Measurements from ENCODE around the gene DHX34.
"Not testable (repeated sequence)": the region's sequence is repeated elsewhere in the genome, so short reads cannot be mapped to it uniquely, and the experiment has no call there.

Gene DHX34

DNA sequence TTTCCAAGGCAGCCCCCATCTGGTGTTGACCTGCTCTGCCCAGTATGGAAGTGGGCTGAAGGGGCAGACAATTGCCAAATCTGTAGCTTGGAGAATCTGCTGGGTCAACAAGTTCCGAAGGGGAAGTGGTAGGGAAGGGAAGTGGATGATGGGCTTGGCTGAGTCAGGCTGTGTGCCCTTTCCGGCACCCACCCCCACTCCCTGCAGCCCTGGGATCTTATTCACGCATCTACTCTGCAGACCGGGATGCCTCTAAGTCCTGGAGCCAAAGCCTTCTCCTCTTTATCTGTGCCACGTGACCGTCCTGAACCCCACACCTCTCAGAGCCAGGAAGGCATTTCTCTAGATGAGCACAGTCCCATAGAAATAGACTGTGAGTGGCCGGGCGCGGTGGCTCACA, 24.6 kb upstream of the DHX34 start:
- no peak for DNase-seq

DNA sequence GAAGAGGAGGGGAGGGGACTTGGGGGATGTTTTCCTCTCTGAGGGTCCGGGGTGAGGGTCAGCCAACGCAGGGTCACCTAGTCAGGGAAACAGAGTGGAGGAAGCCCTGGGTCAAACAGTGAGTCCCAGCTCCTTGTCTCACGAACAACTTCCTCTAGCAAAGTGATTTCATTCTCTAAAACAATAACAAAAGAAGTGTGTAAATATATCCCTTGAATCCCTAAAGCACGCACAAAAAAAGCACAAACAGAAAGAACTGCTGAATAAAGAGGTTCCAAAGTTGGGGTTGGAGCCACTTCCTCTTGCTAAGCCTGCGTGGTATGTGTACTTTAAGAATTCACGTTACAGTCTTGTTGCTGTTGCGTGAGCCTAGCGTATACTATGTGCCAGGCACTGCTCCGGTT, 18.6 kb upstream of the DHX34 start:
- DNase-seq: no peak

DNA sequence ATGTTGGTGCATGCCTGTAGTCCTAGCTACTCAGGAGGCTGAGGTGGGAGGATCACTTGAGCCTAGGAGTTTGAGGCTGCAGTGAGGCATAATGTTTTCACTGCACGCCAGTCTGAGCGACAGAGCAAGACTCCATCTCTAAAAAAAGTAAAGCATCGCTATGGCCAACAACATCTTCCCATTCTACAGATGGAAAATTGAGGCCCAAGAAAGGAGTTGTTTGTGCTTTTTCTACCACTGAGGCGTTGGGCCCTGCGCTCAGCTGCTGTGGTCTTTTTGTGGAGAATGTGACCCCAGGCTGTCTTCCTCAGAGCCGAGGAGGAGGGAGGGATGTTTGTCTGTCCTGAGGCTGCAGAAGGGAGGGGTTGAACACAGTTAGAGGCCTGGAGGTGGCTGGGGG, 17.6 kb upstream of the DHX34 start:
- DNase-seq: no peak

DNA sequence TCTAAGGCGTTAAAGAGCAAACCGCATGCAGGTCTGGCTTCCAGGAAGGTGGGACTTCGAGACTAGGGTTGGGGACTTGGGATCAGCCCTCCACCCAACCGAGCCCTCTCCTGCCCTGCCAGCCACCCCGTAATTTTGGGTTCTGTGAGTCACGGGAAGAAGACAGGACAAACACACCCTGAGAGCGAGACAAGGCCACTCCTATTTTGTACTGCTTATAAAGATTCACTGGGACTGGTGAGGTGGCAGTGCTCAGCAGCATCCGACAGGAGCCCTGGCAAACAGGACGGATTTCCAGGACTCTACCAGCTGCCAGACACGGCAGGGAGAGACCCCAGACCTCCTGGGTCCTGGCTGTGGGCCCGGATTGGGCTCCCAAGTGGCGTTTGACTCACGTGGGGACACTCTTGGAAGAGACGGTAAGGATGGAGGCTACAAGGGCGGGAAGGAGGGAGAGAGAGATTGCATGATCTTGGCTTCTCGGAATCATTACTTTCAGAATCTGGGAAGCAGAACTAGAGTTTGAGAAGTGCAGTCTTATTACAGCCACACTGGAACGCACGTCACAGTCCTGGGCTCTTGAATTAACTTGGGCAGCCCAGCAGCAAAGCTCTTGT, 17.1 kb upstream of the DHX34 start, which contains the start of gene C5AR2:
TSS of gene C5AR2 (plus strand) at position 245 of the 617 bp plus-strand sequence. CDS start 8,625 bp downstream, outside the sequence.
- DNase-seq: no peak

DNA sequence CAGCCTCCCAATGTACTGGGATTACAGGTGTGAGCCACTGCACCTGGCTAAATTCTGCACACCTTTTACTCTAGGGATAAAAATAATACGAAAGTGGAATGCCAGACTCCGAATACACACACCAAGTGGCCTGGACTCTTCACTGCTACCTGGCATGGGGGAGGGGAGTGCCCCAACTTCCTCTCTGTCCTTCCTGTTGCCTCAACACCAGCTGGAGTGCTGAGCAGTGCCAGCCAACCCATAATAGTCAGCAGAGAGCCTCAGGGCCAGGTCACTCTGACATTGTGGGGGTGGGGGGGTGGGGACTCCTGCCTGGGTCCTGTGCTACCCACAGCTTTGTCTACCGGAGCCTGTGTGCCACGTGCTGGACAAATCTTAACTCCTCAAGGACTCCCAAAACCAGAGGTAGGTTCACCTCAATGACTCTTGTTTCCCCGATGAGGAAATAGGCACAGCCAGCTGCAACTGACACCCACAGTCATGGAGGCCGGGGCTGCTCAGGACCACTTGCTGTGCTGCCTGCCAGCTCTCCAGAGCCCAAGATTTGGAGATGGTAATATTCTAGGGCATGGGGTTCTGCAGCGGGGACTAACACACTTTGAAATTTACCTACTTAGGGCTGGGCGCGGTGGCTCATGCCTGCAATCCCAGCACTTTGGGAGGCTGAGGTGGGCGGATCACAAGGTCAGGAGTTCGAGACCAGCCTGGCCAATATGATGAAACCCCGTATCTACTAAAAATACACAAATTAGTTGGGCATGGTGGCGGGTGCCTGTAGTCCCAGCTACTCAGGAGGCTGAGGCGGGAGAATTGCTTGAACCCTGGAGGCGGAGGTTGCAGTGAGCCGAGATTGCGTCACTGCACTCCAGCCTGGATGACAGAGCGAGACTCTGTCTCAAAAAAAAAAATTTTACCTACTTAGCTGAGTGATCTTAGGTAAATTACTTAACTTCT, 12.1 kb upstream of the DHX34 start:
- peak; percentile 44 for DNase-seq

DNA sequence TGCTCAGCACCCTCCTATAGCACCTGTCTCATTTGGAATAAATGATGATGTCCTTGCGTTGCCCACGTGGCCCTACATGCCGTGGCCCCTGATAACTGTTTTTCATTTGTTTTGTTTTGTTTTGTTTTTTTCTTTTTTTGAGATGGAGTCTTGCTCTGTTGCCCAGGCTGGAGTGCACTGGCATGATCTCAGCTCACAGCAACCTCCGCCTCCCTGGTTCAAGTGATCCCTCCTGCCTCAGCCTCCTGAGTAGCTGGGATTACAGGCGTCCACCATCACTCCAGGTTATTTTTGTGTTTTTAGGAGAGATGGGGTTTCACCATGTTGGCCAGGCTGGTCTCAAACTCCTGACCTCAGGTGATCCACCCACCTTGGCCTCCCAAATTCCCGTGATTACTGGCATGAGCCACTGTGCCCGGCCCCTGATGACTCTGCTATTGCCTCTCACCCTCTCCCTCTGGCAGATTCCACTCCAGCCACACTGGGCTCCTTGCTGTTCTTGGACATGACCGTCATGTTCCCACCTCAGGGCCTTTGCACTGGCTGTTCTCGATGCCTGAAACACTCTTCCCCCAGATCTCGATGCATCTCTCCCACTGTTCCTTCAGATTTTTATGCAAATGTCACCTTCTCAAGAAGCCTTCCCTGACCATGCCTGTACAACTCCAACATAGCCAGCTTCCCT, 9.8 kb upstream of the DHX34 start:
- no peak for DNase-seq

DNA sequence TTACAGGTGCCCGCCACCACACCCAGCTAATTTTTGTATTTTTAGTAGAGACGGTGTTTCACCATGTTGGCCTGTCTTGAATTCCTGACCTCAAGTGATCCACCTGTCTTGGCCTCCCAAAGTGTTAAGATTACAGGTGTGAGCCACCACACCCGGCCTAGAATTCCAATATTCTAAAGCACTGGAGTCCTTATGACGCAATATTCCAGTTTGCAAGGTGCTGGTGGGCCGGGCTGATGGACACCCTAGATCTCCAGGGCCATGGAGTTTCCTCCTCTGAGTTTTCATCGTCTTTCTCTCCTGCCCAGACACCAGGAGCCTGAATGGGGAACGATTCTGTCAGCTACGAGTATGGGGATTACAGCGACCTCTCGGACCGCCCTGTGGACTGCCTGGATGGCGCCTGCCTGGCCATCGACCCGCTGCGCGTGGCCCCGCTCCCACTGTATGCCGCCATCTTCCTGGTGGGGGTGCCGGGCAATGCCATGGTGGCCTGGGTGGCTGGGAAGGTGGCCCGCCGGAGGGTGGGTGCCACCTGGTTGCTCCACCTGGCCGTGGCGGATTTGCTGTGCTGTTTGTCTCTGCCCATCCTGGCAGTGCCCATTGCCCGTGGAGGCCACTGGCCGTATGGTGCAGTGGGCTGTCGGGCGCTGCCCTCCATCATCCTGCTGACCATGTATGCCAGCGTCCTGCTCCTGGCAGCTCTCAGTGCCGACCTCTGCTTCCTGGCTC, 8.5 kb upstream of the DHX34 start:
- no peak for DNase-seq

DNA sequence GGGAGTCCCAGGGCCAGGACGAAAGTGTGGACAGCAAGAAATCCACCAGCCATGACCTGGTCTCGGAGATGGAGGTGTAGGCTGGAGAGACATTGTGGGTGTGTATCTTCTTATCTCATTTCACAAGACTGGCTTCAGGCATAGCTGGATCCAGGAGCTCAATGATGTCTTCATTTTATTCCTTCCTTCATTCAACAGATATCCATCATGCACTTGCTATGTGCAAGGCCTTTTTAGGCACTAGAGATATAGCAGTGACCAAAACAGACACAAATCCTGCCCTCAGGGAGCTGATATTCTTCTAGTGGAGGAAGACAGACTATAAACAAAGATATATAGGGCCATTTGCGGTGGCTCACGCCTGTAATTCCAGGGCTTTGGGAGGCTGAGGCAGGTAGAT, 7.4 kb upstream of the DHX34 start:
- DNase-seq: no peak

DNA sequence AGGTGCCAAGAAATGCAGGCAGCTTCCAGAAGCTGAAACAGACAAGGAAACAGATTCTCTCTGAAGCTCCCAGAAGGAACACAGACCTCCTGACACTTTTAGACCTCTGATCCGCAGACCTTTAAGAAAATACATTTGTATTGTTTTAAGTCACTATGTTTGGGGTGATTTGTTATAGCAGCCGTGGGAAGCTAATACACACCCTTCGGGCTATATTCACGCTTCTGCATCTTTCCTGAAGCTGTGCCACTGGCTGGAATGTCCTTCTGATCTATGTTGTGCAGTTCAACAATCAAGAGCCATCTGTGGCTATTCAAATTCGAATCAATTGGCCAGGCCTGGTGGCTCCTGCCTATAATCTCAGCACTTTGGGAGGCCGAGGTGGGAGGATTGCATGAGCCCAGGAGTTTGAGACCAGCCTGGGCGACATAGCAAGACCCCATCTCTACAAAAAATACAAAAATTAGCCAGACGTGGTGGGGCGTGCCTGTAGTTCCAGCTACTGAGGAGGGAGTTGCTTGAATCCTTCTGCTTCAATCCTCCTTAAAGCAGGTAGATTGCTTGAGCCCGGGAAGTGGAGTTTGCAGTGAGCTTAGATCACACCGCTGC, 5.8 kb upstream of the DHX34 start:
- no peak for DNase-seq

DNA sequence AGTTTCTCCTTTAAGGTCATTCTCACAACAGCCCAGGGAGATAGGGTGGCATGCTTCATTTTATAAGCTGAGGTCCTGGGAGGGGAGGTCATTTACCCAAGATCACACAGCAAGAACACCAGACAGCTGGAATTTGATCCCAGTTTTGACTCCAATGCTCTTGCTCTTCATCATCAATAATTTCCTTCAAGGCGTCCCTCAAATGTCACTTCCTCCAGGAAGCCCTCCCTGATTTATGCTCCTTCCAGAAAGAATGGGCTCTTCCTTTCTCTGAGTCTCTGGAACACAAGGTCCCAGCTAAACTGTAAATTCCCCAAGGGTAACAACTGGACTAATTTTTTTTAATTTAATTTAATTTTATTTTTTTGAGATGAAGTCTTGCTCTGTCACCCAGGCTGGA, 4.7 kb upstream of the DHX34 start:
- no peak for DNase-seq

DNA sequence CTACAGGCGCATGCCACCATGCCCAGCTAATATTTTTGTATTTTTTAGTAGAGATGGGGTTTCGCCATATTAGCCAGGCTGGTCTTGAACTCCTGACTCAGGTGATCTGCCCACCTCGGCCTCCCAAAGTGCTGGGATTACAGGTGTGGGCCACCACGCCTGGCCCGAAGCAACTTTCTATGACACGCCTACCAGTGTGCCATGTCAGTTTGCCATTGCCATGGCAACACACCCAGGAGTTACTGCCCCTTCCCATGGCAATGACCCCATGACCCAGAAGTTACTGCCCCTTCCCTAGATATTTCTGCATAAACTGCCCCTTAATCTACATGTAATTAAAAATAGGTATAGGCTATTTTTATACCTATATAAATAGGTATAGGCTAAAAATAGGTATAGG, 3.1 kb upstream of the DHX34 start:
- DNase-seq: not testable (repeated sequence)

DNA sequence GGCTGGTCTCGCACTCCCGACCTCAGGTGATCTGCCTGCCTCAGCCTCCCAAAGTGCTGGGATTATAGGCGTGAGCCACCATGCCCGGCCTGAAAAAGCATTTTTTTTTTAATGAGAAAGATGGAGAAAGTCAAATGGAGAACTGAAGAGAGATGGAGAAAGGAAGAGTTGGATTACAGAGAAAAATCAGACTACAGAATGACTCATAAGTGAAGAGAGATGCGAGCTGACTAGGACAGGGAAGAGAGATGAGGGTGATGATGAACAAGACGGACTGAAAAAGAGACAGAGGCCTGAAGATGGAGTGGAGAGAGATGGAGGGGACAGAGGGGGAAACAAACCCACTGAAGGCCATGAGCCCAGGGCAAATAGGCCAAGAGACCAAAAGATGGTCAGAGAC, 1.5 kb downstream of the DHX34 start:
- DNase-seq: no peak

DNA sequence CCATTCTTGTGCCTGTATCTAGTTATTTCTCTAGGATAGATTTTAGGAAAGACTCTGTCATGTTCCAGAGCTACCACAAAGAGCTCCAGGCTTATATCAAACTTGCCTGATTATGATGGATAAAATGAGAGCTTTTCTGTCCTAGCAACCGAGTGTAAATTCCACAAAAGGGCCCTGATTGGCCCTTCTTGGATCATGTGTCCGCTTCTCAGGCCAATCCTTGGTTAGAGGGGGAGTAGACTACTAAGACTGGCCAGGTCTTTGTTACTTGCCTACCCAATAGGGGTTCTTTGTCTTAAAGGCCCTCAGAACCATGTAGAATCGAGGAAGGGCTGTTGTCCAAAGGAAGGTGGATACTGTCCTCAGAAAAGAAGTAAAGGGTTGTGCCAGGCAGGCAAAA, 2.4 kb downstream of the DHX34 start:
- peak; percentile 19 for DNase-seq

DNA sequence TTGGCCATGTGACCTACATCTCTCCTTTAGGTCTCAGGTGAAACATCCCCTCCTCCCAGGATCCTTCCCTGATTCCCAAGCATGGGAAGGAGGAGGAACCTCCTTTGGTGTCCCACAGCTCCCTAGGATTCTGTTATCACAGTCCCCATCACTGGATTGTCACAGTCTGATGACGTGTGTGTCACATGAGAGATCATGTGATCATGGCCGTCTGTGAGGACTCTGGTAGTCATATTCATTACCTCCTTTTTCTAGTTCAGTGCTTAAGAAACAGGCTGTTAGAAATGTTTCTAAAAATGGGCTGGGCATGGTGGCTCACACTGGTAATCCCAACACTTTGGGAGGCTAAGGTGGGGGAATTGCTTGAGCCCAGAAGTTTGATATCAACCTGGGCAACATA, 3.0 kb downstream of the DHX34 start:
- no peak for DNase-seq

DNA sequence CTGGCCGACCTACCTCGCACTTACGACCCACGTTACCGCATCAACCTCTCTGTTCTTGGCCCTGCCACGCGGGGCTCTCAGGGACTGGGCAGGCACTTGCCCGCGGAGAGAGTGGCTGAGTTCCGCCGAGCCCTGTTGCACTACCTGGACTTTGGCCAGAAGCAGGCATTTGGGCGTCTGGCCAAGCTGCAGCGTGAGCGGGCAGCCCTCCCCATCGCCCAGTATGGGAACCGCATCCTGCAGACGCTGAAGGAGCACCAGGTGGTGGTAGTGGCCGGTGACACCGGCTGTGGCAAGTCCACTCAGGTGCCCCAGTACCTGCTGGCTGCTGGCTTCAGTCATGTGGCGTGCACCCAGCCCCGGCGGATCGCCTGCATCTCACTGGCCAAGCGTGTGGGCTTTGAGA, 4.2 kb downstream of the DHX34 start:
- no peak for DNase-seq

DNA sequence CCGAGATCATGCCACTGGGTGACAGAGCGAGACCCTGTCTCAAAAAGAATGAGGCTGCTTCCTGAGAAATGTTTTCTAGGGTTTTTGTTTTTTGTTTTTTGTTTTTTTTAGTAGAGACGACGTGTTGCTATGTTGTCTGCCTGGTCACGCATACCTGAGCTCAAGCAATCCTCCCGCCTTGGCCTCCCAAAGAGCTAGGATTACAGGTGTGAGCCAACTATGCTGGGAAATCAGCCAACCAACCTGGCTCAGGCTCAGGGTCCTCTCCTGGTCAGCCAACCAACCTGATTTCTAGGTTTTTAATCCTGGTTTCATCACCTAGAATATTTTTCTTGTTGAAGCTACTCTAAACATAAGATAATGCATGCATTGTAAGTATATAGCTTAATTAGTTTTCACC, 7.8 kb downstream of the DHX34 start:
- no peak for DNase-seq

DNA sequence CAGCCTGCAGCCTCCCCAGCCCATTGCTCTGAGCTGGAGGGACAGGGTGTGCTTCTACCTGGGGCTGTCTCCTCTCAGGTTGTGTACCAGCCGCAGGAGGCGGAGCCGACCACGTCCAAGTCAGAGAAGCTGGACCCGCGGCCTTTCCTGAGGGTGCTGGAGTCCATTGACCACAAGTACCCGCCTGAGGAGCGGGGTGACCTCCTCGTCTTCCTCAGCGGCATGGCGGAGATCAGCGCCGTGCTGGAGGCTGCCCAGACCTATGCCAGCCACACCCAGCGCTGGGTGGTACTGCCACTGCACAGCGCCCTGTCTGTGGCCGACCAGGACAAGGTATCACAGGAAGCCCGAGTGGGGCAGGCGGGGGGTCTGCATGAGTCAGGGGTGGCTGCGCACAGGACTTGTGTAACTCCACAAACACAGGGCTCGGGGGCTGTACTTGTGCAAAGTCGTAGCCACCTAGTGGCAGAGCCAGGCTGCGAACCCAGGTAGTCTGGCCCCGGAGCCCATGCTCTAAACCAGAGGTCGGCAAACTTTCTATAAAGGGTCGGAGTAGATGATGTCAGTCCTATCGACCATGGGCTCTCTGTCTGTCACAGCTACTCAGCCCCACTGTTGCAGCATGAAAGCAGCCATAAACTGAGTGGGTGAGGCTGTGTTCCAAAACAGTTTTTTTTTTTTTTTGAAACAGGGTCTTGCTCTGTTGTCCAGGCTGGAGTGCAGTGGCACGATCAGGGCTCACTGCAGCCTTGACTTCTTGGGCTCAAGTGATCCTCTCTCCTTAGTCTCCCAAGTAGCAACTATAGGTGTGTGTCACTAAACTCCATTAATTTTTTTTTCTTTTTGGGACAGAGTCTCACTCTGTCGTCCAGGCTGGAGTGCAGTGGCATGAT, 8.9 kb downstream of the DHX34 start:
- DNase-seq: no peak

DNA sequence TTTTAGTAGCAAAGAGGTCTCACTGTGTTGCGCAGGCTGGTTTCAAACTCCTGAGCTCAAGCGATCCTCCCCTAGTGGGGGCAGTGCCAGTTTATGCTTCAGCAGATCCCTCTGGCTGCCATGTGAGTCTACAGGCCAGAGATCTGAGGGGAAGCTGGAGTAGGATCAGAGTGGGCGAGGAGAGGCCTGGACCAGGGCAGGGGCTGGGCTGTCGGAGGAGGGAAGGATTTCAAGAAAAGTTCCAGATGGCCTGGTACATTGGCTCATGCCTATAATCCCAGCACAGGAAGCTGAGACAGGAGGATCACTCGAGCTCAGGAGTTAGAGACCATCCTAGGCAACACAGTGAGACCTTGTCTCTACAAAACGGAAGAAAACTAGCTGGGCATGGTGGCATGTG, 9.8 kb downstream of the DHX34 start:
- DNase-seq: no peak

DNA sequence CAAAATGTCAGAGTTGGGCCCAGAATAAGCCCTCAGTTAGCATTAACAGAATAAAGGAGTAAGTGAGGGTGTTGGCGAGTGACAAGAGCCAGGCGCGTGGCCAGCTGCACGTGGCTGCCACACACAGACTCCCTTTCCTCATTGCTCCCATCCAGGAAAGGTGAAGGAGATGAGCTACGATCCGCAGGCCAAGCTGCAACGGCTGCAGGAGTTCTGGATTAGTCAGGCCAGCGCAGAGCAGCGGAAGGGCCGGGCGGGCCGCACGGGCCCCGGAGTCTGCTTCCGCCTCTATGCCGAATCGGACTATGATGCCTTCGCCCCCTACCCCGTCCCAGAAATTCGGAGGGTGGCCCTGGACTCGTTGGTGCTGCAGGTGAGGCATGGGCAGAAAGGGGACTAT, 13.2 kb downstream of the DHX34 start:
- DNase-seq: no peak

DNA sequence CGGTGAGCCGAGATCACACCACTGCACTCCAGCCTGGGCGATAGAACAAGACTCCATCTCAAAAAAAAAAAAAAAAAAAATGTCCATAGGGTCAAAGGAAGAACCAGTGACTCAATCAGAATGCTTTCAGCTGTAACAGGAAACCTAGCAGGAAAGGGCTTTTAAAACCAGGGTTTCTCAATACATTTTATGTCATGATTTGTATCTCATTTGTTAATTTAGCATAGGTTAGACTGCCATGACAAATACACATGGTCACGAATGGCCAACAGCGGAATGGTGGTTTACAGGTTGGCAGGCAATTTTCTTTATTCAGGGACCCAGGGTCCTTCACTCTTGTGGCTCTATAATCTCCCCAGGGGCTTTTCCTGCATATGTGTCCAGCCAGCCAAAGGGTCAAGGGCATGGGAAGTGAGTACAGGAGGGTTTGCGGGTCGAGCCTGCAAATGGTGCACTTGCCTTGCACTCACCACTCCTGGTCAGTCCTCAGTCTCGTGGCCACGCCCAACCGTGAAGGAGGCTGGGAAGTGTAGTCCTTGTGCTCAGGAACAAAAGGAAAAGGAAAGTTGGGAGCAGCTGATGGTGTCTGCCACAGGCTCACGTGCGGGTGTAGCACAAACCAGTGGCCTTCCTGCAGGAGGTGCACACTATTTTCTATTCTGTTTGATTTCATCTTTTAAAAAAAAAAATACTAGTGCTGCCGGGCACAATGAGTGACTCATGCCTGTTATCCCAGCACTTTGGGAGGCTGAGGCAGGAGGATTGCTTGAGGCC, 14.8 kb downstream of the DHX34 start:
- no peak for DNase-seq

DNA sequence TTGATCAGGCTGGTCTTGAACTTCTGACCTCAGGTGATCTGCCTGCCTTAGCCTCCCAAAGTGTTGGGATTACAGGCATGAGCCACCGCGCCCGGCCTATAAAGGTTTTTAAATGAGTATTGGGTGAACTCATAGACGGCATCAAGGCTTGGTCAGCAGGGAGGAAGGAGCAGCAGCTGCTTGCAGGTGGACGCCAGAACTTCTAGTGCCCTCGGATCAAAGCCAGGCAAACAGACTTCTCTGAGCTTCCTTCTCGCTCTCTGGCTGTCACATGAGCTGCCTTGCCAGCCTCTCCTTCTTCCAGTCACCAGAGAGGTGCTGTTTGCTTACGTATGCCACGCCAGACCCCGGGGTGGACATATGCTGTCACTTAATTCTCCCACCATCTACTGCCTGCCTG, 16.3 kb downstream of the DHX34 start:
- not testable (repeated sequence) for DNase-seq

All from CD4-positive, alpha-beta T cell treated with Interleukin-17A for 1 hour (primary cell).